OCI-LY7 (cell line): Measurements from ENCODE around the gene SIPA1L3. TPM values are rescaled to one million over a fixed set of nuclear protein-coding genes. Genes with fewer than 3 reads are reported as not detected.
A peak's percentile ranks its signal among the peaks of the same experiment; 100 is the strongest.

Source experiments
- BruUV-seq: library from RNA; stranded (reverse); fragments of 400-500 nt; replicated peaks from 2 replicates; lab custom pipeline; 2021; lab: Mats Ljungman, UMichigan
- CTCF ChIA-PET: fragments of 300-600 bp; sonication (Branson Sonifier 250); formaldehyde crosslinking; loops from one replicate; lab custom pipeline; 2022; ENCODE audit warnings: antibody characterized with exemption; ENCODE audit not compliant: unreplicated experiment; lab: Charles Lee
- POLR2A ChIA-PET: fragments of 300-600 bp; sonication (Branson Sonifier 250); formaldehyde crosslinking; loops from one replicate; lab custom pipeline; 2022; ENCODE audit warnings: antibody characterized with exemption; lab: Charles Lee
- DNase-seq: peaks from one replicate; pipeline ENCODE4 v3.0.0-alpha.2; 2015; ENCODE audit warnings: low spot score
- H2AFZ ChIP-seq: fragments of 200-600 bp; sonication (generic), shearing (Covaris generic); 2 replicates; pipeline ENCODE4 v1.6.1; 2014; ENCODE audit warnings: mild to moderate bottlenecking, antibody characterized with exemption, low read length, moderate library complexity
- H3K27ac ChIP-seq: fragments of 200-600 bp; sonication (generic); 2 replicates; pipeline ENCODE4 v1.5.1; 2014; ENCODE audit warnings: mixed run types, low read depth, mild to moderate bottlenecking, moderate library complexity, low read length, inconsistent platforms; ENCODE audit not compliant: poor library complexity, severe bottlenecking
- H3K36me3 ChIP-seq: fragments of 200-600 bp; sonication (generic); 2 replicates; pipeline ENCODE4 v1.6.1; 2014; ENCODE audit warnings: mild to moderate bottlenecking, antibody characterized with exemption, low read length, moderate library complexity, mixed read lengths; ENCODE audit not compliant: insufficient read depth
- H3K4me1 ChIP-seq: fragments of 200-600 bp; sonication (generic); 2 replicates; pipeline ENCODE4 v1.5.1; 2014; ENCODE audit warnings: mild to moderate bottlenecking, low read length; ENCODE audit not compliant: insufficient read depth, poor library complexity, severe bottlenecking
- H3K4me2 ChIP-seq: fragments of 200-600 bp; sonication (generic); 2 replicates; pipeline ENCODE4 v1.6.1; 2014; ENCODE audit warnings: mild to moderate bottlenecking, low read length
- H3K4me3 ChIP-seq: fragments of 200-600 bp; sonication (generic); 2 replicates; pipeline ENCODE4 v1.5.1; 2014; ENCODE audit warnings: mild to moderate bottlenecking, low read depth, low read length; ENCODE audit not compliant: poor library complexity, severe bottlenecking
- H3K79me2 ChIP-seq: fragments of 200-600 bp; sonication (generic); 2 replicates; pipeline ENCODE4 v1.6.1; 2016; ENCODE audit warnings: low read depth, mild to moderate bottlenecking, low read length, moderate library complexity, mixed read lengths; ENCODE audit not compliant: insufficient read depth
- H3K9me2 ChIP-seq: fragments of 200-600 bp; sonication (generic); 2 replicates; pipeline ENCODE4 v1.6.1; 2016; ENCODE audit warnings: mild to moderate bottlenecking, low read length, mixed read lengths; ENCODE audit not compliant: insufficient read depth
- H3K9me3 ChIP-seq: fragments of 200-600 bp; sonication (generic); 2 replicates; pipeline ENCODE4 v1.6.1; 2014; ENCODE audit warnings: mild to moderate bottlenecking, mixed run types, low read length, mixed read lengths
- H4K20me1 ChIP-seq: fragments of 200-600 bp; sonication (generic); 2 replicates; pipeline ENCODE4 v1.6.1; 2014; ENCODE audit warnings: mild to moderate bottlenecking, antibody characterized with exemption, low read length, moderate library complexity, mixed read lengths; ENCODE audit not compliant: insufficient read depth
- CTCF ChIP-seq: fragments of 200-600 bp; sonication (generic); conservative IDR thresholded peaks from 2 replicates; pipeline ENCODE4 v1.5.1; 2014; ENCODE audit warnings: mild to moderate bottlenecking, antibody characterized with exemption, low read length, moderate library complexity, mixed read lengths
- EZH2phosphoT487 ChIP-seq: fragments of 200-600 bp; sonication (generic); IDR thresholded peaks from 2 replicates; pipeline ENCODE4 v1.6.1; 2018; ENCODE audit warnings: low read depth, borderline replicate concordance, mild to moderate bottlenecking, mixed run types, antibody characterized with exemption, low read length, moderate library complexity, mixed read lengths
- intact Hi-C: fragments of 100-400 bp; cut with micrococcal nuclease; formaldehyde crosslinking; loops from one replicate; pipeline ENCODE4 v1.10.0; 2022; ENCODE audit not compliant: unreplicated experiment
- total RNA-seq, 2 experiments: library from RNA; depleted of rRNA in 1 of 2; stranded (reverse); fragments of >200 nt in 1 of 2; shearing (Covaris generic) in 1 of 2; gene quantifications; 2 replicates each; pipeline ENCODE4 v1.2.3, GENCODE V29; 2014 to 2022

Gene SIPA1L3
- total RNA-seq, 2 experiments from 2014 or later, result 21.2 to 84.4 TPM

- peaks cover 57% of the 10 kb centered on the region for H3K4me1 ChIP-seq
- intact Hi-C loops, result no loop called here
- POLR2A ChIA-PET, result interaction anchor here (0.7 kb wide), 1 partner anchor 23 kb away, joined by 3 read pairs; no protein-coding TSS in a partner anchor
Measured at GRCh38 chr19:37955986-37956385, 49.0 kb downstream of the SIPA1L3 start.

DNA sequence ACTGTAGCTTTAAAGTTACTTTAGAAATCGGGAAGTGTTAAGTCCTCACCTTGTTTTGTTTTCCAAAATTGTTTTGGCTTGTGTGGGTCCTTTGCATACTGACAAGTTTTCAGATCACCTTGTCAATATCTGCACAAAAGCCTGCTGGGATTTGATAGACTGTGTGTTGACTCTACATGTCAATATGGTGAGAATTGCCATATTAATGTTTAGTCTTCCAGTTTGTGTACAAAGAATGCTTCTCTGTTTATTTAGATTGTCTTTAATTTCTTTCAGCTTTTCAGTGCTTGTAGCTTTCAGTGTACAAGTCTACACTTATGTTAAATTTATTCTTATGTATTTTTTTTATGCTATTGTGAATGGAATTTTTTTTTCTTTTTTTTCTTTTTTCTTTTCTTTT is 50.2 kb downstream of the SIPA1L3 start:
- POLR2A ChIA-PET, result interaction anchor here (1.2 to 1.7 kb wide), 2 partner anchors 10 to 25 kb away, joined by 3 to 7 read pairs; no protein-coding TSS in a partner anchor
- Histone ChIP-seq H3K4me2 (no peak overlapping the region), H2AFZ (no peak overlapping the region), H3K4me1 (peaks cover 52% of the 10 kb centered on the region), H3K79me2 (peaks cover 72% of the 10 kb centered on the region), H3K27ac (no peak overlapping the region), H3K36me3 (peaks cover 25% of the 10 kb centered on the region), H4K20me1 (no peaks in the 10 kb centered on the region), H3K4me3 (no peak overlapping the region), H3K9me2 (no peaks in the 10 kb centered on the region), H3K9me3 (peaks cover 20% of the 10 kb centered on the region; the same call in 1 of the 2 replicates)
- DNase-seq, result no peak
- TF ChIP-seq EZH2phosphoT487, result no peak
- no peak for TF ChIP-seq CTCF
- CTCF ChIA-PET, result no interaction called here
- intact Hi-C loops, result no loop called here
- BruUV-seq, result no TSS peak

More at GRCh38 chr19:37955986-37956385, 49.0 kb downstream of the SIPA1L3 start:
- peaks cover 65% of the 10 kb centered on the region for H3K79me2 ChIP-seq
- H3K9me2 ChIP-seq, result no peaks in the 10 kb centered on the region
- peaks cover 21% of the 10 kb centered on the region for H3K36me3 ChIP-seq
- CTCF ChIA-PET, result no interaction called here
- H2AFZ ChIP-seq, result no peak overlapping the region
- no peak overlapping the region for H3K27ac ChIP-seq
- H3K4me3 ChIP-seq, result no peak overlapping the region
- BruUV-seq, result no TSS peak
- H3K9me3 ChIP-seq, result peaks cover 14% of the 10 kb centered on the region; the same call in 1 of the 2 replicates
- H4K20me1 ChIP-seq, result no peaks in the 10 kb centered on the region
- H3K4me2 ChIP-seq, result no peak overlapping the region
- no peak for DNase-seq
- TF ChIP-seq CTCF, result no peak
- TF ChIP-seq EZH2phosphoT487, result no peak

GRCh38 chr19:37959665-37960114 is 52.7 kb downstream of the SIPA1L3 start:
- H4K20me1 ChIP-seq, result no peaks in the 10 kb centered on the region
- H3K36me3 ChIP-seq, result peaks cover 25% of the 10 kb centered on the region
- ChIA-PET CTCF (no interaction called here), POLR2A (interaction anchor here (0.6 kb wide), 1 partner anchor 20 kb away, joined by 3 read pairs; no protein-coding TSS in a partner anchor)
- TF ChIP-seq CTCF (no peak), EZH2phosphoT487 (no peak)
- DNase-seq, result no peak
- peak overlapping the region; percentile 41 for H3K27ac ChIP-seq
- BruUV-seq, result no TSS peak
- peak overlapping the region; percentile 50 for H3K4me2 ChIP-seq
- H3K4me1 ChIP-seq, result peaks cover 56% of the 10 kb centered on the region
- H3K9me3 ChIP-seq, result peaks cover 20% of the 10 kb centered on the region; the same call in 1 of the 2 replicates
- H3K4me3 ChIP-seq, result peak overlapping the region; percentile 7
- peaks cover 82% of the 10 kb centered on the region for H3K79me2 ChIP-seq
- no peak overlapping the region for H2AFZ ChIP-seq
- intact Hi-C loops, result loop anchor here (5.0 kb wide), 1 partner anchor 32 kb away; no protein-coding TSS in a partner anchor
- no peaks in the 10 kb centered on the region for H3K9me2 ChIP-seq
